IMR-90 (cell line): Measurements from ENCODE around the gene MOV10. TPM values are rescaled to one million over a fixed set of nuclear protein-coding genes. Genes with fewer than 3 reads are reported as not detected.

Source experiments
- ATAC-seq: fragments of 200-7000 bp; cut with Tn5 transposase; 2 replicates; pipeline ENCODE4 v1.9.1; 2020; ENCODE audit warnings: low read depth, mild to moderate bottlenecking, moderate library complexity
- BruUV-seq: library from RNA; stranded (reverse); fragments of 400-500 nt; replicated peaks from 2 replicates; lab custom pipeline; 2021; lab: Mats Ljungman, UMichigan
- CTCF ChIA-PET: fragments of 300-600 bp; formaldehyde crosslinking; extraction: SDS; loops from one replicate; lab custom pipeline; 2021; ENCODE audit warnings: antibody characterized with exemption; lab: Yijun Ruan, JAX
- POLR2A ChIA-PET: fragments of 300-600 bp; sonication (Branson Sonifier 250); formaldehyde crosslinking; loops from one replicate; lab custom pipeline; 2022; ENCODE audit warnings: antibody characterized with exemption; ENCODE audit not compliant: unreplicated experiment; lab: Charles Lee
- DNase-seq: peaks from one replicate; pipeline ENCODE4 v3.0.0; 2013
- H2AFZ ChIP-seq: replicated peaks from 2 replicates; pipeline ENCODE3; 2013; ENCODE audit warnings: low read length, mild to moderate bottlenecking; ENCODE audit not compliant: poor library complexity
- H2AK5ac ChIP-seq: 2 replicates; pipeline ENCODE4 v1.6.1; 2013; ENCODE audit warnings: low read depth, low read length, inconsistent platforms
- H2AK9ac ChIP-seq: replicated peaks from 2 replicates; pipeline ENCODE3; 2013; ENCODE audit warnings: mild to moderate bottlenecking, low read depth, low read length, moderate library complexity; ENCODE audit not compliant: poor library complexity
- H2BK120ac ChIP-seq: 2 replicates; pipeline ENCODE4 v1.6.1; 2013; ENCODE audit warnings: low read depth, low read length, inconsistent platforms
- H2BK15ac ChIP-seq: 3 replicates; pipeline ENCODE4 v1.6.1; 2013; ENCODE audit warnings: low read depth, low read length, inconsistent platforms
- H2BK20ac ChIP-seq: 2 replicates; pipeline ENCODE4 v1.6.1; 2013; ENCODE audit warnings: low read depth, mild to moderate bottlenecking, inconsistent platforms, low read length, moderate library complexity
- H2BK5ac ChIP-seq: 2 replicates; pipeline ENCODE4 v1.6.1; 2013; ENCODE audit warnings: mild to moderate bottlenecking, low read depth, low read length, inconsistent platforms; ENCODE audit not compliant: poor library complexity, severe bottlenecking
- H3K14ac ChIP-seq: replicated peaks from 2 replicates; pipeline ENCODE4 v1.6.1; 2013; ENCODE audit warnings: low read depth, low read length, inconsistent platforms
- H3K18ac ChIP-seq: 2 replicates; pipeline ENCODE4 v1.6.1; 2013; ENCODE audit warnings: low read depth, low read length, control low read depth
- H3K23ac ChIP-seq: 2 replicates; pipeline ENCODE4 v1.6.1; 2013; ENCODE audit warnings: low read depth, low read length, inconsistent platforms
- H3K27ac ChIP-seq: 2 replicates; pipeline ENCODE4 v1.5.1; 2013; ENCODE audit warnings: mild to moderate bottlenecking, control low read depth, low read length; ENCODE audit not compliant: insufficient read depth
- H3K27me3 ChIP-seq: 2 replicates; pipeline ENCODE4 v1.6.1; 2013; ENCODE audit warnings: low read length; ENCODE audit not compliant: control insufficient read depth, insufficient read depth
- H3K36me3 ChIP-seq: 2 replicates; pipeline ENCODE4 v1.6.1; 2013; ENCODE audit warnings: low read length, mixed read lengths; ENCODE audit not compliant: control insufficient read depth, insufficient read depth
- H3K4ac ChIP-seq: 2 replicates; pipeline ENCODE4 v1.6.1; 2013; ENCODE audit warnings: low read depth, low read length, inconsistent platforms
- H3K4me1 ChIP-seq: 2 replicates; pipeline ENCODE4 v1.6.1; 2013; ENCODE audit warnings: low read length, mixed read lengths; ENCODE audit not compliant: control insufficient read depth, insufficient read depth
- H3K4me2 ChIP-seq: 2 replicates; pipeline ENCODE4 v1.6.1; 2013; ENCODE audit warnings: low read depth, mild to moderate bottlenecking, control low read depth, low read length, moderate library complexity
- H3K4me3 ChIP-seq: 2 replicates; pipeline ENCODE4 v1.5.1; 2013; ENCODE audit warnings: low read depth, mild to moderate bottlenecking, control low read depth, low read length, moderate library complexity; ENCODE audit not compliant: insufficient read depth
- H3K56ac ChIP-seq: 2 replicates; pipeline ENCODE4 v1.6.1; 2013; ENCODE audit warnings: low read length, inconsistent platforms; ENCODE audit not compliant: insufficient read depth; ENCODE audit errors: extremely low read depth
- H3K79me1 ChIP-seq, 2 experiments: 2 replicates each; pipeline ENCODE4 v1.6.1; 2013; ENCODE audit warnings: low read length in 2 of 2, inconsistent platforms in 1 of 2, low read depth in 1 of 2
- H3K9ac ChIP-seq: 2 replicates; pipeline ENCODE4 v1.6.1; 2013; ENCODE audit warnings: low read depth, low read length, control low read depth
- H3K9me1 ChIP-seq: 2 replicates; pipeline ENCODE4 v1.6.1; 2013; ENCODE audit warnings: low read length, inconsistent platforms; ENCODE audit not compliant: insufficient read depth
- H3K9me3 ChIP-seq: 2 replicates; pipeline ENCODE4 v1.6.1; 2013; ENCODE audit warnings: low read length; ENCODE audit not compliant: control insufficient read depth, insufficient read depth
- H4K20me1 ChIP-seq: 2 replicates; pipeline ENCODE4 v1.6.1; 2013; ENCODE audit warnings: low read length, inconsistent platforms; ENCODE audit not compliant: insufficient read depth
- H4K5ac ChIP-seq: 2 replicates; pipeline ENCODE4 v1.6.1; 2013; ENCODE audit warnings: mild to moderate bottlenecking, low read depth, low read length, control low read depth
- H4K8ac ChIP-seq, 2 experiments: 2 replicates each; pipeline ENCODE4 v1.6.1; 2013; ENCODE audit warnings: low read depth in 2 of 2, low read length in 2 of 2, control low read depth in 1 of 2, inconsistent platforms in 1 of 2
- H4K91ac ChIP-seq: 2 replicates; pipeline ENCODE4 v1.6.1; 2013; ENCODE audit warnings: low read depth, low read length, inconsistent platforms; ENCODE audit not compliant: insufficient read depth
- BHLHE40 ChIP-seq: fragments of 150-350 bp; IDR thresholded peaks from 2 replicates; pipeline ENCODE4 v1.6.1; 2016; ENCODE audit warnings: mild to moderate bottlenecking, low read depth, low read length
- CEBPB ChIP-seq: IDR thresholded peaks from 2 replicates; pipeline ENCODE4 v1.6.1; 2012; ENCODE audit warnings: low read depth, low read length, improper control_type of control experiment
- CHD1 ChIP-seq: IDR thresholded peaks from 2 replicates; pipeline ENCODE4 v1.6.1; 2012; ENCODE audit warnings: low read depth, low read length, improper control_type of control experiment
- CTCF ChIP-seq: conservative IDR thresholded peaks from 2 replicates; pipeline ENCODE4 v1.5.1; 2012; ENCODE audit warnings: mild to moderate bottlenecking, low read depth, low read length, improper control_type of control experiment
- ELK1 ChIP-seq: fragments of 150-350 bp; IDR thresholded peaks from 2 replicates; pipeline ENCODE4 v1.6.1; 2016; ENCODE audit warnings: low read depth, mild to moderate bottlenecking, low read length, moderate library complexity, borderline replicate concordance
- FOS ChIP-seq: fragments of 150-350 bp; IDR thresholded peaks from 2 replicates; pipeline ENCODE4 v1.6.1; 2016; ENCODE audit warnings: low read depth, low read length
- MAFK ChIP-seq: IDR thresholded peaks from 2 replicates; pipeline ENCODE4 v1.6.1; 2012; ENCODE audit warnings: low read depth, low read length, improper control_type of control experiment
- MAZ ChIP-seq: IDR thresholded peaks from 2 replicates; pipeline ENCODE4 v1.6.1; 2012; ENCODE audit warnings: low read depth, mild to moderate bottlenecking, low read length, improper control_type of control experiment, moderate library complexity, borderline replicate concordance
- MXI1 ChIP-seq: IDR thresholded peaks from 2 replicates; pipeline ENCODE4 v1.6.1; 2012; ENCODE audit warnings: low read depth, mild to moderate bottlenecking, low read length, moderate library complexity, borderline replicate concordance
- NFE2L2 ChIP-seq: fragments of 150-350 bp; IDR thresholded peaks from 2 replicates; pipeline ENCODE4 v1.6.1; 2016; ENCODE audit warnings: low read depth, mild to moderate bottlenecking, low read length
- POLR2A ChIP-seq: IDR thresholded peaks from 2 replicates; pipeline ENCODE4 v1.6.1; 2012; ENCODE audit warnings: mild to moderate bottlenecking, low read depth, low read length
- RAD21 ChIP-seq: IDR thresholded peaks from 2 replicates; pipeline ENCODE4 v1.6.1; 2012; ENCODE audit warnings: low read length, improper control_type of control experiment
- RCOR1 ChIP-seq: IDR thresholded peaks from 2 replicates; pipeline ENCODE4 v1.6.1; 2012; ENCODE audit warnings: mild to moderate bottlenecking, low read length, improper control_type of control experiment; ENCODE audit not compliant: insufficient replicate concordance
- RFX5 ChIP-seq: IDR thresholded peaks from 2 replicates; pipeline ENCODE4 v1.8.0; 2012; ENCODE audit warnings: low read depth, mild to moderate bottlenecking, low read length, moderate library complexity
- SMC3 ChIP-seq: fragments of 150-350 bp; IDR thresholded peaks from 2 replicates; pipeline ENCODE4 v1.6.1; 2016; ENCODE audit warnings: low read depth, mild to moderate bottlenecking, antibody characterized with exemption, low read length, moderate library complexity
- USF2 ChIP-seq: fragments of 150-350 bp; IDR thresholded peaks from 2 replicates; pipeline ENCODE4 v1.6.1; 2017; ENCODE audit warnings: mild to moderate bottlenecking, antibody characterized with exemption, low read length, low read depth
- WGBS, 2 experiments: methylation state at CpG; one replicate each; pipeline versions ENCODE4 v1.1.5 to v1.1.7; 2013; ENCODE audit warnings: missing lambda C conversion rate in 2 of 2; ENCODE audit not compliant: insufficient read length in 1 of 2; ENCODE audit errors: extremely low coverage in 2 of 2; 5-methylcytosine and 5-hydroxymethylcytosine counted together
- dilution Hi-C: fragments of 300-500 bp; cut with HindIII; formaldehyde crosslinking; loops from one replicate; pipeline ENCODE4 v1.14.3; 2018; ENCODE audit warnings: low sequenced_read_pairs; ENCODE audit not compliant: unreplicated experiment
- in situ Hi-C: fragments of 300-500 bp; cut with MboI; formaldehyde crosslinking; loops from 3 replicates; pipeline ENCODE4 v1.14.3; 2019; ENCODE audit warnings: low sequenced_read_pairs, inconsistent platforms, mixed read lengths
- intact Hi-C: fragments of 100-400 bp; cut with micrococcal nuclease; formaldehyde crosslinking; loops from 2 replicates; pipeline ENCODE4 v1.10.0; 2022
- polyA plus RNA-seq, 3 experiments: library from polyadenylated mRNA; depleted of rRNA; stranded (reverse); fragments of >200 nt; gene quantifications; 2 replicates each; pipeline ENCODE4 v1.2.3, GENCODE V29; 2012; ENCODE audit warnings: low replicate concordance in 1 of 3
- total RNA-seq: library from RNA; depleted of rRNA; stranded (reverse); fragments of >200 nt; gene quantifications from 2 replicates; pipeline ENCODE4 v1.2.3, GENCODE V29; 2012

MOV10 gene
- total and polyA plus RNA-seq, 2 of the 4 experiments (the other 2 are of a cell fraction), result 36.7 to 103 TPM

- 50% methylated on average over 1 of the region's 13 CpGs; no CpG with 5 or more reads in 1 of the 2 experiments for WGBS, 2 experiments
- TF ChIP-seq ELK1, result no peak
- TF ChIP-seq MAZ, result no peak
- TF ChIP-seq RFX5, result no peak
- TF ChIP-seq NFE2L2, result no peak
- no peak for TF ChIP-seq CEBPB
- no peak for TF ChIP-seq SMC3
- TF ChIP-seq MAFK, result no peak
- TF ChIP-seq RAD21, result no peak
- TF ChIP-seq CHD1, result no peak
- no peak for TF ChIP-seq FOS
- no peak for TF ChIP-seq MXI1
- TF ChIP-seq CTCF, result no peak
- no peak for TF ChIP-seq RCOR1
- no peak for TF ChIP-seq USF2
- no peak for TF ChIP-seq BHLHE40
- TF ChIP-seq POLR2A, result no peak
- Histone ChIP-seq H3K36me3 (peaks cover 33% of the 10 kb centered on the region), H2BK20ac (no peak overlapping the region), H2BK120ac (no peak overlapping the region), H3K56ac (no peak overlapping the region), H2BK5ac (no peak overlapping the region), H2BK15ac (no peak overlapping the region), H3K14ac (no peak overlapping the region), H4K5ac (no peak overlapping the region), H3K4ac (no peak overlapping the region), H3K79me1 (peaks cover 13 to 59% of the 10 kb centered on the region in 2 experiments), H3K9ac (no peak overlapping the region), H2AK9ac (no peak overlapping the region), H3K23ac (no peak overlapping the region), H3K4me2 (no peak overlapping the region), H3K9me3 (no peaks in the 10 kb centered on the region), H3K9me1 (peaks cover 17% of the 10 kb centered on the region), H3K27ac (no peak overlapping the region), H3K4me3 (no peak overlapping the region), H4K8ac (no peak overlapping the region), H2AK5ac (no peak overlapping the region), H3K27me3 (no peaks in the 10 kb centered on the region), H3K18ac (no peak overlapping the region), H3K4me1 (no peaks in the 10 kb centered on the region; the same call in none of the 2 replicates), H4K20me1 (peaks cover 12% of the 10 kb centered on the region; the same call in 1 of the 2 replicates), H4K91ac (no peak overlapping the region), H2AFZ (no peak overlapping the region)
- dilution Hi-C loops (no loop called here), in situ Hi-C loops (no loop called here), intact Hi-C loops (no loop called here)
- CTCF ChIA-PET, result interaction anchor here (0.9 kb wide), 1 partner anchor 15 kb away, joined by 3 read pairs; no protein-coding TSS in a partner anchor
- no TSS peak for BruUV-seq
- DNase-seq (no peak), ATAC-seq (no peak)
- POLR2A ChIA-PET, result no interaction called here
Observed at GRCh38 chr1:112688781-112689193, 14.3 kb downstream of the MOV10 start.
